Natural killer cell (primary cell): ENCODE data around the gene SLBP. TPM values are rescaled to one million over a fixed set of nuclear protein-coding genes. Genes with fewer than 3 reads are reported as not detected.
A peak's percentile ranks its signal among the peaks of the same experiment; 100 is the strongest.

Source experiments
- ATAC-seq, 3 donors: fragments of 150-1000 bp in 2 of 3; fragments of 200-7000 bp in 1 of 3; cut with Tn5 transposase; 1 replicate in 1 of 3; 2 replicates in 2 of 3; pipeline ENCODE4 v1.10.0; 2021; ENCODE audit warnings: mild to moderate bottlenecking in 2 of 3, moderate library complexity in 2 of 3
- DNase-seq, 2 donors: peaks; one replicate each; pipeline versions ENCODE4 v3.0.0 to v3.0.0-alpha.2; 2013 to 2021; ENCODE audit warnings: mixed read lengths in 1 of 2
- H3K27ac ChIP-seq: one replicate; pipeline ENCODE4 v1.5.1; 2013; ENCODE audit warnings: mild to moderate bottlenecking, low read length
- H3K27me3 ChIP-seq: one replicate; pipeline ENCODE4 v1.6.1; 2013; ENCODE audit warnings: low read length; ENCODE audit not compliant: control insufficient read depth, insufficient read depth
- H3K36me3 ChIP-seq: one replicate; pipeline ENCODE4 v1.6.1; 2013; ENCODE audit warnings: low read length; ENCODE audit not compliant: control insufficient read depth, insufficient read depth
- H3K4me1 ChIP-seq: one replicate; pipeline ENCODE4 v1.6.1; 2013; ENCODE audit warnings: low read length; ENCODE audit not compliant: control insufficient read depth, insufficient read depth
- H3K4me3 ChIP-seq: one replicate; pipeline ENCODE4 v1.5.1; 2013; ENCODE audit warnings: low read length
- H3K9me3 ChIP-seq: one replicate; pipeline ENCODE4 v1.6.1; 2013; ENCODE audit warnings: low read length; ENCODE audit not compliant: control insufficient read depth, insufficient read depth
- H3K27ac Mint-ChIP-seq, 2 donors: one replicate each; pipeline ENCODE4 v1.8.0; 2022; ENCODE audit warnings: mild to moderate bottlenecking in 2 of 2, mixed read lengths in 2 of 2, moderate library complexity in 1 of 2
- H3K27me3 Mint-ChIP-seq, 2 donors: one replicate each; pipeline ENCODE4 v1.8.0; 2022; ENCODE audit warnings: low read depth in 2 of 2, mixed read lengths in 2 of 2
- H3K36me3 Mint-ChIP-seq: one replicate; pipeline ENCODE4 v1.8.0; 2022; ENCODE audit warnings: mixed read lengths
- H3K4me1 Mint-ChIP-seq, 2 donors: one replicate each; pipeline ENCODE4 v1.8.0; 2022; ENCODE audit warnings: mixed read lengths in 2 of 2
- H3K4me3 Mint-ChIP-seq: one replicate; pipeline ENCODE4 v1.8.0; 2022; ENCODE audit warnings: mild to moderate bottlenecking, moderate library complexity, mixed read lengths
- H3K9me3 Mint-ChIP-seq, 2 donors: one replicate each; pipeline ENCODE4 v1.8.0; 2022; ENCODE audit warnings: mixed read lengths in 2 of 2
- CTCF ChIP-seq: fragments of 200-600 bp; IDR thresholded peaks from one replicate; pipeline ENCODE4 v1.8.0; 2022; ENCODE audit warnings: antibody characterized with exemption
- WGBS: methylation state at CpG from one replicate; pipeline ENCODE4 v1.1.7; 2013; ENCODE audit warnings: missing lambda C conversion rate; ENCODE audit not compliant: insufficient coverage; 5-methylcytosine and 5-hydroxymethylcytosine counted together
- intact Hi-C: fragments of 100-400 bp; cut with micrococcal nuclease; formaldehyde crosslinking; loops from one replicate; pipeline ENCODE4 v1.14.2; 2022
- total RNA-seq, 4 donors: library from RNA; stranded (reverse); fragments of 120-200 nt in 1 of 4; gene quantifications; one replicate each; pipeline versions ENCODE4 v1.2.3 to v1.2.4, GENCODE V29; 2013 to 2022

Gene SLBP
- total RNA-seq, 3 donors from 2014 or later (not counting 1 experiment from before 2014, with no cell fraction given) = 29.5 to 38.8 (median 38.6) TPM

GRCh38 chr4:1715002-1715758 is 3.1 kb upstream of the SLBP start:
- Mint-ChIP-seq H3K27ac (peak overlapping the region; percentile 95 to 96), H3K4me3 (no peak overlapping the region), H3K36me3 (no peaks in the 10 kb centered on the region), H3K9me3 (no peaks in the 10 kb centered on the region), H3K4me1 (peaks cover 5 to 49% of the 10 kb centered on the region in 2 donors), H3K27me3 (no peaks in the 10 kb centered on the region)
- TF ChIP-seq CTCF = no peak
- ATAC-seq (no peak), DNase-seq (no peak)
- no peaks in the 10 kb centered on the region for H3K27me3 ChIP-seq
- H3K9me3 ChIP-seq = no peaks in the 10 kb centered on the region
- WGBS = 47% methylated on average over 16 of the region's 16 CpGs
- no peak overlapping the region for H3K4me3 ChIP-seq
- H3K27ac ChIP-seq = peak overlapping the region; percentile 52
- intact Hi-C loops = no loop called here
- H3K36me3 ChIP-seq = peaks cover 16% of the 10 kb centered on the region
- peaks cover 57% of the 10 kb centered on the region for H3K4me1 ChIP-seq

- Mint-ChIP-seq H3K4me3 (peak overlapping the region; percentile 95), H3K4me1 (peaks cover 10 to 50% of the 10 kb centered on the region in 2 donors), H3K27ac (peak overlapping the region; percentile 95 to 96), H3K9me3 (no peaks in the 10 kb centered on the region), H3K36me3 (no peaks in the 10 kb centered on the region), H3K27me3 (no peaks in the 10 kb centered on the region)
- peaks cover 16% of the 10 kb centered on the region for H3K36me3 ChIP-seq
- ATAC-seq (no peak), DNase-seq (no peak)
- TF ChIP-seq CTCF = no peak
- H3K4me1 ChIP-seq = peaks cover 55% of the 10 kb centered on the region
- peak overlapping the region; percentile 52 for H3K27ac ChIP-seq
- intact Hi-C loops = loop anchor here (5.0 kb wide), 1 partner anchor 132 kb away; no protein-coding TSS in a partner anchor
- 76% methylated on average over 9 of the region's 9 CpGs for WGBS
- H3K27me3 ChIP-seq = no peaks in the 10 kb centered on the region
- H3K4me3 ChIP-seq = no peak overlapping the region
- H3K9me3 ChIP-seq = no peaks in the 10 kb centered on the region
Measured at GRCh38 chr4:1714303-1715001, 2.3 kb upstream of the SLBP start.

GRCh38 chr4:1713003-1713851 is 1.1 kb upstream of the SLBP start:
- no peaks in the 10 kb centered on the region for H3K9me3 ChIP-seq
- H3K27me3 Mint-ChIP-seq = no peaks in the 10 kb centered on the region
- H3K27me3 ChIP-seq = no peaks in the 10 kb centered on the region
- H3K36me3 ChIP-seq = peaks cover 13% of the 10 kb centered on the region
- DNase-seq (no peak), ATAC-seq (peak in 2 of 3 donors; percentile 0 to 5)
- no peak for TF ChIP-seq CTCF
- peak overlapping the region; percentile 51 for H3K4me3 ChIP-seq
- H3K27ac Mint-ChIP-seq = peak overlapping the region; percentile 95 to 96
- no peaks in the 10 kb centered on the region for H3K36me3 Mint-ChIP-seq
- peaks cover 10 to 60% of the 10 kb centered on the region in 2 donors for H3K4me1 Mint-ChIP-seq
- H3K4me3 Mint-ChIP-seq = peak overlapping the region; percentile 95
- peak overlapping the region; percentile 68 for H3K27ac ChIP-seq
- intact Hi-C loops = loop anchor here (5.0 kb wide), 1 partner anchor 131 kb away; no protein-coding TSS in a partner anchor
- H3K9me3 Mint-ChIP-seq = no peaks in the 10 kb centered on the region
- H3K4me1 ChIP-seq = peaks cover 47% of the 10 kb centered on the region
- WGBS = 17% methylated on average over 35 of the region's 35 CpGs
